OCI-LY1 (cell line): ENCODE results near the gene MPHOSPH9.
A peak's percentile ranks its signal among the peaks of the same experiment; 100 is the strongest.

ENCODE experiments used
- H2AFZ ChIP-seq: fragments of 200-600 bp; sonication (generic), shearing (Covaris generic); 2 replicates; pipeline ENCODE4 v1.6.0; 2014; ENCODE audit warnings: antibody characterized with exemption, mild to moderate bottlenecking, low read length
- H3F3A ChIP-seq: fragments of 200-600 bp; sonication (generic), shearing (Covaris generic); 2 replicates; pipeline ENCODE4 v1.6.0; 2014; ENCODE audit warnings: mild to moderate bottlenecking, antibody characterized with exemption, low read length, moderate library complexity; ENCODE audit not compliant: insufficient read depth
- H3K27ac ChIP-seq: fragments of 200-600 bp; sonication (generic); 2 replicates; pipeline ENCODE4 v1.5.1; 2014; ENCODE audit warnings: low read length, mixed run types, mild to moderate bottlenecking, low read depth; ENCODE audit not compliant: poor library complexity, severe bottlenecking
- H3K27me3 ChIP-seq: fragments of 200-600 bp; sonication (generic); 2 replicates; pipeline ENCODE4 v1.6.0; 2014; ENCODE audit warnings: antibody characterized with exemption, mild to moderate bottlenecking, low read length, moderate library complexity; ENCODE audit not compliant: insufficient read depth
- H3K36me3 ChIP-seq: fragments of 200-600 bp; sonication (generic); 2 replicates; pipeline ENCODE4 v1.6.1; 2014; ENCODE audit warnings: mild to moderate bottlenecking, antibody characterized with exemption, low read length, moderate library complexity, mixed read lengths; ENCODE audit not compliant: insufficient read depth
- H3K4me1 ChIP-seq: fragments of 200-600 bp; sonication (generic); 2 replicates; pipeline ENCODE4 v1.5.1; 2014; ENCODE audit warnings: mild to moderate bottlenecking, low read length, moderate library complexity; ENCODE audit not compliant: insufficient read depth, severe bottlenecking
- H3K4me2 ChIP-seq: fragments of 200-600 bp; sonication (generic), shearing (Covaris generic); 2 replicates; pipeline ENCODE4 v1.6.1; 2014; ENCODE audit warnings: low read length
- H3K4me3 ChIP-seq: fragments of 200-600 bp; sonication (generic); 2 replicates; pipeline ENCODE4 v1.5.1; 2014; ENCODE audit warnings: low read length, low read depth, mild to moderate bottlenecking, mixed read lengths; ENCODE audit not compliant: poor library complexity, severe bottlenecking
- H3K79me2 ChIP-seq: fragments of 200-600 bp; shearing (Covaris generic); 2 replicates; pipeline ENCODE4 v1.6.1; 2016; ENCODE audit warnings: mixed run types, low read length, mixed read lengths; ENCODE audit not compliant: insufficient read depth
- H3K9ac ChIP-seq: fragments of 200-600 bp; sonication (generic), shearing (Covaris generic); 2 replicates; pipeline ENCODE4 v1.6.1; 2014; ENCODE audit warnings: mild to moderate bottlenecking, low read length, mixed read lengths
- H3K9me2 ChIP-seq: fragments of 200-600 bp; sonication (generic), shearing (Covaris generic); 2 replicates; pipeline ENCODE4 v1.6.1; 2014; ENCODE audit warnings: low read depth, mild to moderate bottlenecking, low read length, mixed read lengths
- H3K9me3 ChIP-seq: fragments of 200-600 bp; shearing (Covaris generic); 2 replicates; pipeline ENCODE4 v1.6.1; 2014; ENCODE audit warnings: low read length, mixed read lengths
- H4K20me1 ChIP-seq: fragments of 200-600 bp; sonication (generic), shearing (Covaris generic); 2 replicates; pipeline ENCODE4 v1.6.0; 2016; ENCODE audit warnings: mild to moderate bottlenecking, low read length; ENCODE audit not compliant: insufficient read depth
- EZH2 ChIP-seq: fragments of 200-600 bp; sonication (generic), shearing (Covaris generic); IDR thresholded peaks from 2 replicates; pipeline ENCODE4 v1.8.0; 2017; ENCODE audit warnings: borderline replicate concordance, mixed run types, mild to moderate bottlenecking, antibody characterized with exemption, low read length, moderate library complexity, mixed read lengths
- TF ChIP-seq, protein P1 (sequence below): fragments of 200-600 bp; sonication (generic), shearing (Covaris generic); IDR thresholded peaks from 2 replicates; pipeline ENCODE4 v1.5.1; 2017; ENCODE audit warnings: mild to moderate bottlenecking, antibody characterized with exemption, low read length, moderate library complexity, mixed read lengths

MPHOSPH9 gene

GRCh38 chr12:123113026-123113425, 119.9 kb downstream of the MPHOSPH9 start:
- Histone ChIP-seq H3K4me3 (peak overlapping the region; percentile 13), H3K36me3 (peaks cover 42% of the 10 kb centered on the region; the same call in 1 of the 2 replicates), H3F3A (no peaks in the 10 kb centered on the region), H2AFZ (no peak overlapping the region), H3K9ac (peak overlapping the region; percentile 50; the same call in 1 of the 2 replicates), H3K9me2 (no peaks in the 10 kb centered on the region), H3K9me3 (no peaks in the 10 kb centered on the region), H3K27ac (peak overlapping the region; percentile 100), H3K4me2 (peak overlapping the region; percentile 17), H3K79me2 (peaks cover 47% of the 10 kb centered on the region), H3K27me3 (no peaks in the 10 kb centered on the region), H4K20me1 (no peaks in the 10 kb centered on the region), H3K4me1 (peaks cover 88% of the 10 kb centered on the region)
- TF ChIP-seq EZH2, result no peak
- TF ChIP-seq, protein P1, sequence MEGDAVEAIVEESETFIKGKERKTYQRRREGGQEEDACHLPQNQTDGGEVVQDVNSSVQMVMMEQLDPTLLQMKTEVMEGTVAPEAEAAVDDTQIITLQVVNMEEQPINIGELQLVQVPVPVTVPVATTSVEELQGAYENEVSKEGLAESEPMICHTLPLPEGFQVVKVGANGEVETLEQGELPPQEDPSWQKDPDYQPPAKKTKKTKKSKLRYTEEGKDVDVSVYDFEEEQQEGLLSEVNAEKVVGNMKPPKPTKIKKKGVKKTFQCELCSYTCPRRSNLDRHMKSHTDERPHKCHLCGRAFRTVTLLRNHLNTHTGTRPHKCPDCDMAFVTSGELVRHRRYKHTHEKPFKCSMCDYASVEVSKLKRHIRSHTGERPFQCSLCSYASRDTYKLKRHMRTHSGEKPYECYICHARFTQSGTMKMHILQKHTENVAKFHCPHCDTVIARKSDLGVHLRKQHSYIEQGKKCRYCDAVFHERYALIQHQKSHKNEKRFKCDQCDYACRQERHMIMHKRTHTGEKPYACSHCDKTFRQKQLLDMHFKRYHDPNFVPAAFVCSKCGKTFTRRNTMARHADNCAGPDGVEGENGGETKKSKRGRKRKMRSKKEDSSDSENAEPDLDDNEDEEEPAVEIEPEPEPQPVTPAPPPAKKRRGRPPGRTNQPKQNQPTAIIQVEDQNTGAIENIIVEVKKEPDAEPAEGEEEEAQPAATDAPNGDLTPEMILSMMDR, result no peak

- Histone ChIP-seq H2AFZ (no peak overlapping the region), H3K27me3 (no peaks in the 10 kb centered on the region), H3F3A (no peaks in the 10 kb centered on the region), H3K4me3 (no peak overlapping the region), H4K20me1 (no peaks in the 10 kb centered on the region), H3K9me2 (no peaks in the 10 kb centered on the region), H3K4me1 (peaks cover 88% of the 10 kb centered on the region), H3K36me3 (peaks cover 45% of the 10 kb centered on the region; the same call in 1 of the 2 replicates), H3K9ac (peak overlapping the region; percentile 27; the same call in 1 of the 2 replicates), H3K79me2 (peaks cover 37% of the 10 kb centered on the region), H3K9me3 (no peaks in the 10 kb centered on the region), H3K27ac (peak overlapping the region; percentile 100), H3K4me2 (no peak overlapping the region)
- TF ChIP-seq, protein P1, result no peak
- no peak for TF ChIP-seq EZH2
Observed at GRCh38 chr12:123111498-123112165, 121.3 kb downstream of the MPHOSPH9 start.

DNA sequence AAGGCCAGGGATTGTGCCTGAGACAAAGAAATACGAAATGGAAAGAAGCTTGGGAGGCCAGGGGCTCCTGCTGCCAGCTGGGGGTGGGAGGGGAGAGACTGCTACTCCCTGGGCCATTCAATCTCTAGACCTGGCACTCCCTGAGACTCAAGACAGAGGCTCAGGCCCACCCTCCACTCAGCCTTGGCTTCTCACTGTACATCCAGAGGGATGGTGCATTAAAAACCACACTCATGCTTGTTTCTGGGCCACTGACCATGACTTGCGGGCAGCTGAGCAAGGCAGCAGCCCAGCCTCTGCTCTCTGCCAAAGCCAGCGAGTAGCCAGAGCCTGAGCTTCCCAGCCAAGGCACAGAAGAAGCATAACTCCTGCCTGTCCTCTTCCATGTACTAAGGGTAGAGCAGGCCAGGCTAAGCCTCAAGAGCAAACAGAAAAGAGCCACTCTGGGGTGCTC, 123.6 kb downstream of the MPHOSPH9 start:
- no peaks in the 10 kb centered on the region for H3F3A ChIP-seq
- H3K9me3 ChIP-seq, result no peaks in the 10 kb centered on the region
- H3K9ac ChIP-seq, result no peak overlapping the region; the same call in 1 of the 2 replicates
- H2AFZ ChIP-seq, result no peak overlapping the region
- no peak overlapping the region for H3K4me2 ChIP-seq
- no peak overlapping the region for H3K4me3 ChIP-seq
- peaks cover 66% of the 10 kb centered on the region for H3K4me1 ChIP-seq
- H3K9me2 ChIP-seq, result no peaks in the 10 kb centered on the region
- peaks cover 29% of the 10 kb centered on the region for H3K79me2 ChIP-seq
- no peak for TF ChIP-seq EZH2
- TF ChIP-seq, protein P1, result no peak
- H4K20me1 ChIP-seq, result no peaks in the 10 kb centered on the region
- peak overlapping the region; percentile 65 for H3K27ac ChIP-seq
- H3K36me3 ChIP-seq, result peaks cover 61% of the 10 kb centered on the region; the same call in 1 of the 2 replicates
- no peaks in the 10 kb centered on the region for H3K27me3 ChIP-seq
